T-helper 2 cell treated with Interferon-gamma antibody and Interleukin-4, amounts not matched to agents 100 ng/mL and 5 ng/mL, for 36 hours (primary cell): Measurements from ENCODE around the gene UFM1. TPM values are rescaled to one million over a fixed set of nuclear protein-coding genes. Genes with fewer than 3 reads are reported as not detected.
"Not testable (repeated sequence)": the region's sequence is repeated elsewhere in the genome, so short reads cannot be mapped to it uniquely, and the experiment has no call there.

Experiments used
- intact Hi-C: fragments of 100-400 bp; cut with micrococcal nuclease; formaldehyde crosslinking; loops from one replicate; pipeline ENCODE4 v1.15.1; 2023
- total RNA-seq: library from RNA; stranded (reverse); gene quantifications from 2 replicates; pipeline ENCODE4 v1.2.3, GENCODE V29; 2022

Gene UFM1
- 47.1 and 47.5 TPM in 2 replicates for total RNA-seq

DNA sequence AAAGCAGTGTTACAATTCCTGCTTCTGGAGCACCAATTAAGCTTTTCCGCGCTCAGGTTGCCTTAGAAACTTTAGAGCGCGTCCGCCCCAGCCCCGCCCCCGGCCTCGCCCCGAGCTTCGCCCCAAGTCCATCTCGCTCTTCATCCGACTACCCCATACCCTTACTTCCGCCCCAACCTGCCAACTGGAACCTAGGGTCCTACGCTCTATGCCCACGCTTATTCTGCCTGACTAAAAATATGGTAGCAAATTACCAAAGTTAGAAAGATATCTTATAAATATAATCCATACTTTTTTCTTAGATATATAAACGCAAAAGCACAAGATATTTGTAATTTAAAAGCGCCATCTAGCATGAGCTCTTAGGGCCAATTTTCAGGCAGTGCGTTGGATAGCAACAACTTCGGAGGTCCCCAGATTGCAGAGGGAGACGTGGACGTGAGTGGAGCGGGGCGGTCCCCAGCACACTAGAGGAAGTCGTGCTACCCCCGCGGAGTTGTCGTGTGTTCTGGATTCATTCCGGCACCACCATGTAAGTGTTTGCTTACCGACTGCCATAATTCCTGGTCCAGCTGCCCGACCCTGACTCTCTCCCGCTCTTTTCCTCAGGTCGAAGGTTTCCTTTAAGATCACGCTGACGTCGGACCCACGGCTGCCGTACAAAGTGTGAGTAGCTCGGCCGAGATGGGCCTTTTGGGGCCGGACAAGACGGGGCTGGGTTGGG lies at the start of gene UFM1:
Gene UFM1 (plus strand): TSS at position 462 of the 724 bp plus-strand sequence. CDS start 69 bp downstream, at position 531.
- intact Hi-C loops, result loop anchor here (1.0 to 10.0 kb wide), 6 partner anchors 167 to 1935 kb away; partner anchors contain the start of genes EXOSC8, NHLRC3, PROSER1 and RFXAP

- intact Hi-C loops, result no loop called here
Measured at GRCh38 chr13:38301236-38301635, 48.4 kb upstream of the UFM1 start.

- intact Hi-C loops, result no loop called here
Measured at GRCh38 chr13:38303816-38304320, 45.8 kb upstream of the UFM1 start.

DNA sequence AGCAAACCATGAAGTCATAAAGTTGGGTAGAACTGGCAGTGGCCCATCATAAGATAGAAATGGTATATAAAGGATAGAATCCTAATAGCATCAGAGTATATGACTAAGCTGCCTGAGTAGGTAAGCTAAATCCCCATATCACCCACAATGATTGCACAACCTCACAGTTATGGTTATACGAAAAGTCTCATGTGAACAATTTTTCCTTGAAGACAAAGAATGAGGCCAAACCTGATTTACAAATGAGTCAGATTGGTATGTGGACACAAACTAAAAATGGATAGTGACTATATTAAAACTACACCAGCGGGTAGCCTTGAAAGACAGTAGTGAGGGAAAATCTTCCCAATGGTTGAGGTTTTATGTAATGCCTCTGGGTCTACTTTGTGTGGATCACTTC lies 40.9 kb upstream of the UFM1 start:
- intact Hi-C loops, result no loop called here

- intact Hi-C loops, result no loop called here
Measured at GRCh38 chr13:38309397-38309796, 40.3 kb upstream of the UFM1 start.

DNA sequence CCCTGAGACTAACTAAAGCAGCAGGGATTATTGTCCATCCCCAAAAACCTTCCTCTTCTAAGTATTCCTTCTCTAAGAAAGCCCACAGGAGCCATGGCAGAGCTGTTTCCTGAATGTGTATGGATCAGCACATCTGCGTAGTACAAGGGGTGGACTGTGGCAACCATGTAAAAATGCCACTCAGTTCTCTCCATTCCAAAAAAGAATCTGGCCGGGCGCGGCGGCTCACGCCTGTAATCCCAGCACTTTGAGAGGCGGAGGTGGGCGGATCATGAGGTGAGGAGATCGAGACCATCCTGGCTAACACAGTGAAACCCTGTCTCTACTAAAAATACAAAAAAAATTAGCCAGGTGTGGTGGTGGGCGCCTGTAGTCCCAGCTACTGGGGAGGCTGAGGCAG lies 38.5 kb upstream of the UFM1 start:
- intact Hi-C loops, result not testable (repeated sequence)

- intact Hi-C loops, result no loop called here
Measured at GRCh38 chr13:38316129-38316528, 33.5 kb upstream of the UFM1 start.

DNA sequence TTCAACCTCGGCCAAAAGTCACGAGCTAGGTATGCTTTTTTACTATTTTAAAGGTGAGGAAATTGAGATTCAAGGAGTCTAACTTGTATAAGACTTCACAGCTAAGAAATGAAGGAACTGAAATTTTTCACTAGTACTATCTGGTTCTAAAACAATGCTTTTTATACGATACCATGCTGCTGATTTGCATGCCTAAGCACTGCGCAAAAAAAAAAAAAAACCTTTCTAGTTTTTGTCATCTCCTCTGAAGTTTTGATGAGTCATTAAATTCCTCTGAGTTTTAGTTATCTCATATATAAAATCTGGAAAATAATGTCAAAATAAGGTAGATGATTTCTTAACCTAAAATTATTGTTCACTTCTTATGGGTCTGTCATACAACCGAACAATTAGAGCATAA lies 28.0 kb upstream of the UFM1 start:
- intact Hi-C loops, result no loop called here

- intact Hi-C loops, result no loop called here
Measured at GRCh38 chr13:38325426-38325825, 24.2 kb upstream of the UFM1 start.

DNA sequence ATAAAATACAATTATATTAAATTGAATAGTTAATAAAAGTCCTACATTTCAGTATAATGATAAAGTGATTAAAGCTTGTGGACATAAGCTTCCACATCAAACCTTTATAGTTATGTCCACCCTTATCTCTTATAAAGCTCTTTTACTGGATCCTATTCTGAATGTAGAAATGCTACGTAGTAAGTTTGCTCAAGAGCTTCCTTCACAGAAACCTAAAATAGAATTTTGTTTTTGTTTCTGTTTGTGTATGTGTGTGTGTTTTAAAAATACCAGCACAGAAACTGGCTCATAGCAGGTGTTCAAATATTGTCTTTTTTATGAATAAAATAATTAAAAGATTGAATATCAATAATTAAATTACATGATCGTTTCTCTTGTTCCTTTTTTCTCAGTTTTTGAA lies 21.0 kb upstream of the UFM1 start:
- intact Hi-C loops, result no loop called here

GRCh38 chr13:38334845-38335244 lies 14.8 kb upstream of the UFM1 start:
- intact Hi-C loops, result no loop called here

GRCh38 chr13:38338089-38338488 lies 11.6 kb upstream of the UFM1 start:
- intact Hi-C loops, result no loop called here

GRCh38 chr13:38340624-38341023 lies 9.0 kb upstream of the UFM1 start:
- intact Hi-C loops, result loop anchor here (10.0 kb wide), 1 partner anchor 1926 kb away; no protein-coding TSS in a partner anchor

- intact Hi-C loops, result loop anchor here (10.0 kb wide), 1 partner anchor 1926 kb away; no protein-coding TSS in a partner anchor
Measured at GRCh38 chr13:38341149-38341692, 8.4 kb upstream of the UFM1 start.

GRCh38 chr13:38346764-38347163 lies 2.9 kb upstream of the UFM1 start:
- intact Hi-C loops, result loop anchor here (5.0 to 10.0 kb wide), 3 partner anchors 164 to 1932 kb away; partner anchors contain the start of gene RFXAP

DNA sequence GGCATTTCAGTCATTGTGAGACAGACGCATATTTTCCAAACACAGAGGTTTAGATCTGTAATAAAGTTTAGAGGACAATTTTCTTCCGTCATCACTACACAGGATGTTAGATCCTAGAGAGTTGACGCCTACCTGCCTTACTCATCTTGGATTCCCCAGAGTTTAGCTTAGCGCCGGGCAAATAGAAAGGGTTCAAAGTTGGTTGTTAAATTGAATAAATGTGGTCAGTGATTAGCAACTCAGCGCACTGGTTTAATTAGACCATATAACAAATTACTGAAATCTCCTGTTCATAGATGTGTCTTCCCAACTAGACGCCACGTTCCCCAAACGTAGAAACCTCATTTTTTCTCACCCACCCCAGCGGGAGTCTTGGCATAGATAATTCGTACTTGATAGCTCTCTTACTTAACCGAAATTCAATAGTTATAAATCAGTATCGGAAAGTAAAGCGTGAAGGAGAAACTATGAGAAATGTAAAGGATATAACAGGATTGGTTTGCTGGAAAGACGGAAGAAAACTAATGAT lies 726 bp upstream of the UFM1 start:
- intact Hi-C loops, result loop anchor here (1.0 to 10.0 kb wide), 6 partner anchors 167 to 1934 kb away; partner anchors contain the start of genes EXOSC8, NHLRC3, PROSER1 and RFXAP

GRCh38 chr13:38350114-38350617 lies 515 bp downstream of the UFM1 start:
- intact Hi-C loops, result no loop called here

DNA sequence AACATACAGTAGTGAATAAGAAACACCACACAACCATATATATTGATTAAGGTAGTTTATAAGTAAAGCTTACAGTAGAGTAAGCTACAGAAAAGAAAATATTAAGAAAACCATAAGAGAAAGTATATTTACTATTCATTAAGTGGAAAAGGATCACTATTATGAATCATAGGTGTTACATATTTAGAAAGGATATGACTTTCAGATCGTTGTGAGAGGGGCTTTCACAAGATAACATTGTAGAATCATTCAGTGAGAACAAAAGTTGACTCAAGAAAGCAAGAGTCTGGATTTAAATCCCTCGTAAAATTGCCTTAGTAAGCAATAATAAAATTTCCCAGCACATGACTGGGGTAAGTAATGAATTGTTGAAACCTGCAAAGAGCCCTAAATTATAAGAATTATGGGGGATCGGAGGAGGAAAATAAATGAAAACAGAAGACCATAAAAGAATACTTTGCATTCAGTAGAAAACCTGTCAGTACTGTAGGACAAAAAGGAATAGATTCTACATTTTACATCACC lies 6.0 kb downstream of the UFM1 start:
- intact Hi-C loops, result no loop called here

GRCh38 chr13:38358684-38359083 lies 9.0 kb downstream of the UFM1 start:
- intact Hi-C loops, result no loop called here

- intact Hi-C loops, result no loop called here
Measured at GRCh38 chr13:38361542-38362262, 12.1 kb downstream of the UFM1 start.

DNA sequence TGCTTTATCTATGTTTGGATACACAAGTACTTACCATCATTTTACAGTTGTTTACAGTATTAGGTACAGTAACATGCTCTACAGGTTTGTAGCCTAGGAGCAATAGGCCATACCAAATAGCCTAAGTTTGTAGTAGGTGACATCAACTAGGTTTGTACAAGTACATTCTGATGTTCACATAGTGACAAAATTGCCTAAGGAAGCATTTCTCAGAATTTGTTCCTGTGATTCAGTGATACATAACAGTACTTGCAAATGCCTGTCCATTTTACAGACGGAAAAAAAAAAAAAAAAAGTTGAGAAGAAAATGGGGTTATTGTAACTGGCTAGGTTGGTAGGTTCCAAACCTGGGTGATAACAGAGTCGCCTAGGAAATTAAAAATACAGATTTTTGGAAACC lies 13.6 kb downstream of the UFM1 start:
- intact Hi-C loops, result no loop called here
